ENCODE results near the gene SALL1. TPM values are rescaled to one million over a fixed set of nuclear protein-coding genes. Genes with fewer than 3 reads are reported as not detected.

Gene SALL1
- total and polyA plus RNA-seq, 9 of the 15 experiments (the other 6 are each of a cell fraction or from before 2014, with no cell fraction given) = not detected

GRCh38 chr16:51097729-51098128 is 53.3 kb downstream of the SALL1 start:
- ATAC-seq (no peak), DNase-seq (ENCODE audit: extremely low read depth in 1 of 4, low spot score in 3 of 4) (no peak), FAIRE-seq (no peak)
- in situ Hi-C loops (cut with MboI) (no loop called here), intact Hi-C loops (cut with micrococcal nuclease) (no loop called here)
- no peak overlapping the region for H3K4me2 ChIP-seq (ENCODE audit: insufficient read depth, low read length)
- BruUV-seq (replicated peaks) = no TSS peak
- no peaks in the 10 kb centered on the region for H3K27me3 ChIP-seq (ENCODE audit: control insufficient read depth in 2 of 2, insufficient read depth in 2 of 2, low read length in 2 of 2)
- no peak for TF ChIP-seq ZNF124 (CRISPR knock-in tag; IDR thresholded peaks at IDR 0.05)
- TF ChIP-seq E2F1 (CRISPR knock-in tag; IDR thresholded peaks at IDR 0.05) = no peak
- TF ChIP-seq CXXC5 (CRISPR knock-in tag; IDR thresholded peaks at IDR 0.05) = no peak
- TF ChIP-seq USF2 (CRISPR knock-in tag; IDR thresholded peaks at IDR 0.05) = no peak
- TF ChIP-seq HDGF (IDR thresholded peaks at IDR 0.05) = no peak
- no peak overlapping the region for H3K4me3 ChIP-seq
- CTCF ChIA-PET (ENCODE audit: low intra/inter-chr PET ratio) = no interaction called here
- no peaks in the 10 kb centered on the region for H3K4me1 ChIP-seq (replicated peaks in 1 of 2; ENCODE audit: control insufficient read depth in 2 of 2, insufficient read depth in 2 of 2, low read length in 2 of 2)
- H3K79me2 ChIP-seq (ENCODE audit: control insufficient read depth, insufficient read depth, low read length) = no peaks in the 10 kb centered on the region
- POLR2A ChIA-PET = no interaction called here
- no peak overlapping the region for H2AFZ ChIP-seq (ENCODE audit: low read depth, low read length)
- no peaks in the 10 kb centered on the region for H3K9me3 ChIP-seq (replicated peaks; ENCODE audit: control insufficient read depth, insufficient read depth, low read depth, low read length)
- 0% methylated on average over 2 of the region's 2 CpGs for WGBS (ENCODE audit: insufficient coverage, low coverage, missing lambda C conversion rate)
- no peak overlapping the region for H3K9ac ChIP-seq (ENCODE audit: insufficient read depth in 1 of 2, low read depth in 2 of 2, low read length in 2 of 2)
- H4K20me1 ChIP-seq (replicated peaks; ENCODE audit: control insufficient read depth, insufficient read depth, low read length) = no peaks in the 10 kb centered on the region
- no peaks in the 10 kb centered on the region for H3K36me3 ChIP-seq (ENCODE audit: control insufficient read depth, insufficient read depth, low read length)
- H3K9me1 ChIP-seq (ENCODE audit: control insufficient read depth, insufficient read depth, low read length) = no peaks in the 10 kb centered on the region
- no peak overlapping the region for H3K27ac ChIP-seq (ENCODE audit: extremely low read depth, low read depth, low read length)

Data from K562 (cell line).